Measurements from ENCODE around the gene FAM83D. TPM values are rescaled to one million over a fixed set of nuclear protein-coding genes. Genes with fewer than 3 reads are reported as not detected.

Gene FAM83D
- total RNA-seq, 4 donors from 2014 or later = 3.9 to 15.8 (median 11.6) TPM

- Histone ChIP-seq H3K27ac (no peak overlapping the region), H3K9me3 (no peaks in the 10 kb centered on the region), H3K4me3 (no peak overlapping the region), H3K36me3 (peaks cover 6% of the 10 kb centered on the region), H3K27me3 (peaks cover 19% of the 10 kb centered on the region), H3K4me1 (no peaks in the 10 kb centered on the region)
- DNase-seq (ENCODE audit: low spot score in 2 of 2) = no peak
- TF ChIP-seq POLR2A (IDR thresholded peaks at IDR 0.05) (no peak), POLR2AphosphoS5 (IDR thresholded peaks at IDR 0.05) (no peak), EP300 (IDR thresholded peaks at IDR 0.05) (no peak), CTCF (IDR thresholded peaks at IDR 0.05) (no peak)
- WGBS = 90% methylated on average over 4 of the region's 19 CpGs
Measured at GRCh38 chr20:38918172-38918571, 8.0 kb upstream of the FAM83D start.

DNA sequence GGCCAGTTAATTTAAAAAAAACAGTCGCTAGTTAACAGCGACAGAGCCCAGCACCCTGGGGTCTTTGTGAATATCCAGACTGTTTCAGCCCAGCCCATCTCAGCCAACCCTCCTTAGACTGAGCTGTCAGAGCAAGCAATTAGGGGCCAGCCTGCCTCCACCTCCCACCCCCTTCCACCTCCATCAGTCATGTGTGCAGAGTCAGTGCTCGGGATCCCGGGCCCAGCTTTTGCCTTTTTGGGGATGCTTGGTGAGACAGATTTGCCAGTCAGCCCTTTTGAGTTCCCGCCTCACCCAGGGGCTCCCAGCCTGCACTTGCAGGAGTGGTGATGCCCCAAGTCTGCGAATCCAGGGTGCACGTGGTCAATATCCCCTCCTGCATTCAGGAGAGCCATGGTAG lies 6.5 kb upstream of the FAM83D start:
- DNase-seq (ENCODE audit: low spot score in 2 of 2) = no peak
- H3K36me3 ChIP-seq = peaks cover 6% of the 10 kb centered on the region
- H3K4me1 ChIP-seq = no peaks in the 10 kb centered on the region
- H3K27ac ChIP-seq = no peak overlapping the region
- H3K9me3 ChIP-seq = no peaks in the 10 kb centered on the region
- no peak for TF ChIP-seq POLR2A (IDR thresholded peaks at IDR 0.05)
- TF ChIP-seq POLR2AphosphoS5 (IDR thresholded peaks at IDR 0.05) = no peak
- TF ChIP-seq CTCF (IDR thresholded peaks at IDR 0.05) = no peak
- TF ChIP-seq EP300 (IDR thresholded peaks at IDR 0.05) = no peak
- H3K4me3 ChIP-seq = no peak overlapping the region
- H3K27me3 ChIP-seq = peaks cover 19% of the 10 kb centered on the region
- WGBS = 67% methylated on average over 2 of the region's 7 CpGs

- Histone ChIP-seq H3K27me3 (peaks cover 19% of the 10 kb centered on the region), H3K4me3 (no peak overlapping the region), H3K4me1 (no peaks in the 10 kb centered on the region), H3K9me3 (no peaks in the 10 kb centered on the region), H3K36me3 (peaks cover 6% of the 10 kb centered on the region), H3K27ac (no peak overlapping the region)
- no peak for DNase-seq (ENCODE audit: low spot score in 2 of 2)
- 77% methylated on average over 3 of the region's 3 CpGs for WGBS
- TF ChIP-seq POLR2AphosphoS5 (IDR thresholded peaks at IDR 0.05) (no peak), POLR2A (IDR thresholded peaks at IDR 0.05) (no peak), EP300 (IDR thresholded peaks at IDR 0.05) (no peak), CTCF (IDR thresholded peaks at IDR 0.05) (no peak)
Measured at GRCh38 chr20:38920411-38920810, 5.8 kb upstream of the FAM83D start.

DNA sequence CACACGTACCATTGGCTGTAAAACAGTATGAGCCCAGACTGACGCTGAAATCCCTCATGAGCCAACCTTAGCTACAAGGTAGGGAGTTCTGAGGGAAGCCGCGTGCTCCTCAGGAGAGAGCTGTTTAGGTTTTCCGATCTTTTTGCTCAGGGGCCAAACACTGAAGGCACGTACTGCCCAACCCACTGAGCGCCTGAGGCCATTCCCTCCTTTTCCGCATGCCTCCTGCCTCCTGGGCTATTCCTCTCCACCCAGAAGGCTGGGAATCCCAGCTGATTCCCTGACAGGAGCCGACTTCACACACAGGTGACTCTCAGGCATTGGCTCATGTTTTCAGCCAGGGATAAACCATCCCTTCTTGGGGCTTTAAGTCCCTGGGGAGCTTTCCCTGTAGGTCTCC lies 5.4 kb upstream of the FAM83D start:
- TF ChIP-seq POLR2A (IDR thresholded peaks at IDR 0.05) (no peak), CTCF (IDR thresholded peaks at IDR 0.05) (no peak), POLR2AphosphoS5 (IDR thresholded peaks at IDR 0.05) (no peak), EP300 (IDR thresholded peaks at IDR 0.05) (no peak)
- H3K4me3 ChIP-seq = no peak overlapping the region
- peaks cover 6% of the 10 kb centered on the region for H3K36me3 ChIP-seq
- peaks cover 19% of the 10 kb centered on the region for H3K27me3 ChIP-seq
- H3K4me1 ChIP-seq = no peaks in the 10 kb centered on the region
- 70% methylated on average over 7 of the region's 9 CpGs for WGBS
- H3K27ac ChIP-seq = no peak overlapping the region
- DNase-seq (ENCODE audit: low spot score in 2 of 2) = no peak
- no peaks in the 10 kb centered on the region for H3K9me3 ChIP-seq

DNA sequence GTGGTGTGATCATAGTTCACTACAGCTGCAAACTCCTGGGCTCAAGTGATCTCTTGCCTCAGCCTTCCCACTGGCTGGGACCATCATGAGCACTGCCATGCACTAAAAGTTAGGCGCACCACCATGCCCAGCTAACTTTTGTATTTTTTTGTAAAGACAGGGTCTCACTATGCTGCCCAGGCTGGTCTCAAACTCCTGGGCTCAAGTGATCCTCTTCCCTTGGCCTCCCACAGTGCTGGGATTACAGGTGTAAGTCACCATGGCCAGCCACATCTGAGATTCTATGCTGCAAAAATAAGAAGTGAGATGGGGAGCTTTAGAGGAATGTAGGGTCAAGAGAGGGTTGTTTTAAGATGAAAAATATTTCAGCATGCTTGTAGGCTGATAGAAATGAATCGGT lies 1.5 kb upstream of the FAM83D start:
- H3K4me1 ChIP-seq = peaks cover 19% of the 10 kb centered on the region
- H3K27me3 ChIP-seq = peaks cover 11% of the 10 kb centered on the region
- no peaks in the 10 kb centered on the region for H3K9me3 ChIP-seq
- H3K36me3 ChIP-seq = no peaks in the 10 kb centered on the region
- no peak for DNase-seq (ENCODE audit: low spot score in 2 of 2)
- WGBS = 90% methylated on average over 2 of the region's 2 CpGs
- TF ChIP-seq POLR2A (IDR thresholded peaks at IDR 0.05) (no peak), CTCF (IDR thresholded peaks at IDR 0.05) (no peak), POLR2AphosphoS5 (IDR thresholded peaks at IDR 0.05) (no peak), EP300 (IDR thresholded peaks at IDR 0.05) (no peak)
- no peak overlapping the region for H3K27ac ChIP-seq
- no peak overlapping the region for H3K4me3 ChIP-seq
